GM21360 (cell line): Measurements from ENCODE around the gene PTGFRN.
"Not testable (repeated sequence)": the region's sequence is repeated elsewhere in the genome, so short reads cannot be mapped to it uniquely, and the experiment has no call there.

Source experiments
- ATAC-seq: cut with Tn5 transposase; IDR thresholded peaks from one replicate; pipeline ENCODE4 v1.9.1; 2021; ENCODE audit warnings: mild to moderate bottlenecking, moderate library complexity; ENCODE audit not compliant: unreplicated experiment

Gene PTGFRN

DNA sequence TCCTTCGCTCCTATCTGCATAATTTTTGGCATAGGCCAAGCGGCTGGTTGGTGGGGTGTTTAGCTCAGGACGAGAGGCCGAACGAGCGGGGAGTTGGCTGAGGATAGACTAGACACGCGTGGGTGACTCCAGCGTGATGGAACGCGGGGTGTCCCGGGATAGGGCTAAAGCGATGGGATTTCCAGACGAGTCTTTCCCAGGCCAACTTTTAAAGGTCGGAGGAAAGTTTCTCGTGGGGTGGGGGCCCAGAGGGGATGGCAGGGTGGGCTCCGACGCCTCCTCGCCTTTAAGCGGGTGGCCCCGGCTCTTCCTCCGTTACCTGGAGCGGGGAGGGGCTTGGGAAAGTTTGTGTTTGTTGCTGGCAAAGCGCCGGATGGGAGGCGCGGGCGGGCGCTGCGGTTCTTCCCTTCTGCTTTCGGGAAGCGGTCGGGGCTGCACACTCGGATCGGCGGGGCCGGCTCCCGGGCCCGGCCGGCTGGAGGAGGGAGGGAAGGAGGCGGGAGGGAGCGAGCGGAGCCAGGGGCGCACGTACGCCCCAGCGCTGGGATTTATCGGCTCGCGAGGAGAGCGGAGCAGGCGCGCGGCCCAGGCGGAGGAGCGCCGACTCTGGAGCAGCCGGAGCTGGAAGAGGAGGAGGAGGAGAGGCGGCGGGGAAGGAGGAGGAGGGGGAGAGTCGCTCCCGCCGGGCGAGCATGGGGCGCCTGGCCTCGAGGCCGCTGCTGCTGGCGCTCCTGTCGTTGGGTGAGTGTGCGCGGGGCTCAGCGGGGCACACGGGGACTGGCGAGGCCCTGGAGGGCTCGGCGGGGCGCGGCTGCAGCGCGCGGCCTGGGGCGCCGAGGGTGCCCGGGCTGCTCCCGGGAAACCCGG, at the start of gene PTGFRN:
Gene PTGFRN (plus strand): TSS at position 405 of the 867 bp plus-strand sequence. CDS start 288 bp downstream, at position 693.
- ATAC-seq: no peak

DNA sequence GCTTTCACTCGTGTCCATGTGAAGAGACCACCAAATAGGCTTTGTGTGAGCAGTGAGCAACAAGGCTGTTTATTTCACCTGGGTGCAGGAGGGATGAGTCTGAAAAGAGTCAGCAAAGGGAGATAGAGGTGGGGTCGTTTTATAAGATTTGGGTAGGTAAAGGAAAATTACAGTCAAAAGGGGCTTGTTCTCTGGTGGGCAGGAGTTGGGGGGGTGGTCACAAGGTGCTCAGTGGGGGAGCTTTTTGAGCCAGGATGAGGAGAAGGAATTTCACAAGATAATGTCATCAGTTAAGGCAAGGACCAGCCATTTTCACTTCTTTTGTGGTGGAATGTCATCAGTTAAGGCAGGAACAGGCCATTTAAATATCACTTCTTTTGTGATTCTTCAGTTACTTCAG, 49.5 kb upstream of the PTGFRN start:
- not testable (repeated sequence) for ATAC-seq

DNA sequence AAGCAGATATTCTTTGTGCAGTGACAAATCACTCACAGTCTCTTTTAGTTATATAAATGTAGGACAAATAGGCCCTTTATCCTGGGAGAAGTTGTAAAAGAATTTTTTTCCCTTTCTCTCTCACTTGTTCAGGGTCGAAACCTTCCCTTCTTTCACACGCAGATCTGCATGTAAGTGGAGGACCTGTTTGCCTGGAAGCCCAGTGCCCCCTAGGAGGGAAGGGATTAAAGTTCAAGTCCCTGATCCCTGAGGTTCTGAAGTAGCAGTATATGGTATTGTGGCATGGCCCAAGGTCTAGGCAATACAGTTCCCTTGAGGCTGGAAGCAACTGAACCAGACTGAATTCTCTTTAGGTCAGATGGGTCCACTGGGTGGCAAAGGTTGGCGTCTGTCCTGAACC, 48.6 kb upstream of the PTGFRN start:
- ATAC-seq: no peak

DNA sequence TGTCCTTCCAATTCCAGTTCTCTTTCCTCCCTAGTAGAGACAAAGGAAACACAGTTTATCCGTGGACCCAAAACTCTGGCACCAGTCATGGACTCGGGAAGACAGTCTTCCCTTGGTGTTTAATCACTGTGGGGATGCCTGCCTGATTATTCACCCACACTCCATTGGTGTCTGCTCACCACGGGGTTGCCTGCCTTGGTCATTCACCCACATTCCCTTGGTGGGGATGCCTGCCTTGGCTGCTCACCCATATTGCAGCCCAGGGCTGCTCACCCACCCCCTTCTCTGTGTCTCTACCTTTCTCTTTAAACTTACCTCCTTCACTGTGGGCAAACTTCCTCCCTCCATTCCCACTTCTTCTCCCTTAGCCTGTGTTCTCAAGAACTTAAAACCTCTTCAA, 46.7 kb upstream of the PTGFRN start:
- ATAC-seq: not testable (repeated sequence)

DNA sequence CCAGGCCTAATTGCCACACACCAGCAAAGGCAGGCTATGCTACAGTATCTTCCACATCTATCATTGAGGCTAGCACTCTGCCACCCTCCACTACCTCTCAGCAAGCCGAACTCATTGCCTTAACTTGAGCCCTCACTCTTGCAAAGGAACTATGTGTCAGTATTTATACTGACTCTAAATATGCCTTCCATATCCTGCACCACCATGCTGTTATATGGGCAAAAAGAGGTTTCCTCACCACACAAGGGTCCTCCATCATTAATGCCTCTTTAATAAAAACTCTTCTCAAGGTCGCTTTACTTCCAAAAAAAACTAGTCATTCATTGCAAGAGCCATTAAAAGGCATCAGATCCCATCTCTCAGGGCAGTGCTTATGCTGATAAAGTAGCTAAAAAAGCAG, 43.2 kb upstream of the PTGFRN start:
- not testable (repeated sequence) for ATAC-seq

DNA sequence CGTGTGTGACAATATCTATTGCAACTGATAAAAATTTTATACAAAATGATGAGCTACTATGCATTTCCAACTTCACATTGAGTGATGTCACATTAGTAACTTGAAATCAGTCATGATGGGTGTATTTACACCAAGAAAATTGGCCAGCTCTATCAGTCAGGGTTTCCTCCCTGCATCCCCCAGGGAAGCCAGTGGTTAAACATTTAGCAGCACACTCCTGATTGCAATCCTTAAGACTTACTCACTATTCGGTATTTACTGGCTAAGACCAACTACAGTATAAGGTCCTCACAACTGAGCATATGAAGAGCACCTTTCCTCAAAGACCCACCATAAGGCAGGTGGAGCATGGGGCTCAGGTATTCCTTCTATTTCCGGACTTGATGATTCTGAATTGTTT, 41.3 kb upstream of the PTGFRN start:
- ATAC-seq: no peak

DNA sequence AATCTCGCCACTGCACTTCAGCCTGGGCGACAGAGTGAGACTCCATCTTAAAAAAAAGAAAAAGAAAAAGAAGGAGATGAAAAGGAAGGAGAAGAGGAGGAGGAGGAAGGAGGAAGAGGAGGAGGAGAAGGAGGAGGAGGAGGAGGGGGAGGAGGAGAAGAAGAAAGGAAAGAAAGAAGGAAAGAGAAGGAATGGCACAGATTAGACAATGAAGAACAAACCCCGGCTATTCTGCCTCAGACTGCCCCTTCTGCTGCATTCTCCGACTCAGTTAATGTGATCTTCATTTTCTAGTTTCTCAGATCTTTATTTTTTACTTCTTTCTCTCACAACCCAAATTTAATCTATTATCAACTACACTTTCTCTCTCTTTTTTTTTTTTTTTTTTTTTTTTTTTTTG, 40.1 kb upstream of the PTGFRN start:
- no peak for ATAC-seq

DNA sequence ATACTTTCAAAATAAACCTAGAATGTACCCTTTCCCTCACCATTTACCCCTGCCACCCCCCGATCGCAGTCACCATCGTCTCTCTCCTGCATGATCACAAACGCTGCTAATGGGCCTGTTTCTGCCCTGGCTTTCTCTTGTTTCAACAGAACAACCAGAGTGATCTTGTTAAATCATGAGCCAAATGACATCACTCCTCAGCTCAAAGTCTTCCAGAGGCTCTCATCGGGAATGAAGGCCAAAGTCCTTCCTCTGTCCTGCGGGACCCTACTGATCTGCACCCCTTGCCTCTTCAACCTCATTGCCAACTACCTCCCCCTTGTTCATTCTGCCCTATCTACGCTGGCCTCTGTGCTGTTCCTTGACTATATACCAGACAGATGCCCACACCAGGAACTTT, 39.4 kb upstream of the PTGFRN start:
- ATAC-seq: no peak

DNA sequence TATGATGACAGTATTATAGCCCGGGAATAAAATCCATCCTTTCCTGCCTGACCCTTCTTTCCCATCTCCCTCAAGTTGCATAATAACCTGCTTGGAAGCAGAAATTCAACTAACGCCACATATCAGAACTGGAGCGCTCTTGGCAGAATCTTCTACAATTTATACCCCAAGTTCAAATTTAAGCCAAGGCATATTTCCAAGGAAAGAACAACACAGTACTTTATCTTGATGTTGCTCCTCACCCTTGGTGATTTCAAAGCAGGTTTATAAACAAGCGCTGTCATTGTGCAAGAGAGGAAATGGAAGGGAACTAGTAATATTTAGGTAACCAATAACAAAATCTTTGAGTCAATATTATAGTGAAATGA, 38.0 kb upstream of the PTGFRN start:
- ATAC-seq: no peak

DNA sequence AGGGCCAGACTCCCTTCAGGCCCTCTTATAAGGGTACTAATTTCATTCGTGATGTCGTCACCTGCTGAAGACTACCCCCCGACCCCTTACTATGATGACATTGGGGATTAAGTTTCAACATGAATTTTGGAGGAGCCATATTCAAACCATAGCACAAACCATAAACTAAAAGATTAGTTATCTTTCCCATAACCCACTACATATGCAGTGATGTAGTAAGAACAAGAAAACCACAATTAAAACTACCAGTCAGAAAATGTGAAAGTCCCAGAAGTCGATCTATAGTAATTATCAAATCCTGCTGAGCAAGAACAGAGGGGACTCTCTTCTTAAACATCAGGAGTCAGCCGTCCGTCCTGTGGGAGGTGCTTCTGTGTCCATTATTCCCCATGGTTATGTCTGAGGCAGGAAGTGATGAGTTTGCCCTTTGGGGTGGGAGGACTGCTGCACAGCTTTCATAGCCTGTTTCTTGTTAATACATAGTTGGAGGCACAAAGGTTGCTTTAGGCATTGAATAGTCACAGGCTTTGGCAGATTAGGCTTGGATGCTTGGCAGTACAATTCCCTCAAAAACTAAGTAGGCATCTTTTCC, 35.9 kb upstream of the PTGFRN start:
- ATAC-seq: no peak

DNA sequence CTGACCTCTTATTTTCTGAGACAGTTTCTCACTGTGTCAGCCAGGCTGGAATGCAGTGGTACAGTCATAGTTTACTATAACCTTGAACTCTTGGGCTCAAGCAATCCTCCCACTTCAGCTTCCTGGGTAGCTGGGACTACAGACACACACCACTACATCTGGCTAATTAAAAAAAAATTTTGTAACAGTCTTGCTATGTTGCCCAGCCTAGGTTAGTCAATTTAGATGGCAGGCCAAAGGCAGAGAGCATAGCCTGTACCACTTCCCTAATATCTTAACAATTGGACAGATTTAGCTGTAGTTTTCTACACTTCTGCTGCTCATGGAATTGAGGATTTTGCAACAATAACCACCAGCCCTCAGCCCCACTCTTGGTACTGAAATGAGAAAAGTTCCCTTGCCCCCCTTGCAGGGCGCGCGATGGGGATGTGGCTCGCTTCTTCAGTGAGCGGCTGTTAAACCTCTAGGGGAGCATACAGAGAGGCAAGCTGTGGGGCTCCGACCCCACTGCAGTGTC, 34.9 kb upstream of the PTGFRN start:
- ATAC-seq: no peak

DNA sequence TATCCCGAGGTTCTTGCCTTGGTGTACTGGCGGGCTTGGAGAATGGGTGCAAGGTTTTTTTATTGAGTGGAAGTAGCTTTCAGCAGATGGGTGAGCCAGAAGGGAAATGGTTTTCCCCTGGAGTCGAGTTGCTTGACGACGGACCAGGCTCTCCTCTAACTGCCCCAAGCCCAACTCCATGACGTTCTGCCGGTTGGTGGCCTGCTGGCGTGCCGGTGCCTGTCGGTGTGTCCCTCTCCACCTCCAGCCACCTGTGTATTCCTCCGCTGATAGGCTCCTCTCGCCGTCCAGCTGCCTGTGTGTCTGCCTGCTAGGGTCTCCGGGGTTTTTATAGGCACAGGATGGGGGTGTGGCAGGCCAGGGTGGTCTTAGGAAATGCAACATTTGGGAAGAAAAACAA, 34.3 kb upstream of the PTGFRN start:
- no peak for ATAC-seq

DNA sequence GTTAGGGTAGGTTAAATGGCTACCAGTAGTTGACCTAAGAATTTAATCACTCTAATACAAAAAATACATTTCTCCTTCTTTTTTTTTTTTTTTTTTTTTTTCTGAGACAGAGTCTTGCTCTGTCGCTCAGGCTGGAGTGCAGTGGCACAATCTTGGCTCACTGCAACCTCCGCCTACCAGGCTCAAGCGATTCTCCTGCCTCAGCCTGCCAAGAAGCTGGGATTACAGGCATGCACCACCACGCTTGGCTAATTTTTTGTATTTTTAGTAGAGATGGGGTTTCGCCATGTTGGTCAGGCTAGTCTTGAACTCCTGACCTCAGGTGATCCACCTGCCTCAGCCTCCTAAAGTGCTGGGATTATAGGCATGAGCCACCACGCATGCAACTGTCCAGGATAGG, 33.8 kb upstream of the PTGFRN start:
- ATAC-seq: not testable (repeated sequence)

DNA sequence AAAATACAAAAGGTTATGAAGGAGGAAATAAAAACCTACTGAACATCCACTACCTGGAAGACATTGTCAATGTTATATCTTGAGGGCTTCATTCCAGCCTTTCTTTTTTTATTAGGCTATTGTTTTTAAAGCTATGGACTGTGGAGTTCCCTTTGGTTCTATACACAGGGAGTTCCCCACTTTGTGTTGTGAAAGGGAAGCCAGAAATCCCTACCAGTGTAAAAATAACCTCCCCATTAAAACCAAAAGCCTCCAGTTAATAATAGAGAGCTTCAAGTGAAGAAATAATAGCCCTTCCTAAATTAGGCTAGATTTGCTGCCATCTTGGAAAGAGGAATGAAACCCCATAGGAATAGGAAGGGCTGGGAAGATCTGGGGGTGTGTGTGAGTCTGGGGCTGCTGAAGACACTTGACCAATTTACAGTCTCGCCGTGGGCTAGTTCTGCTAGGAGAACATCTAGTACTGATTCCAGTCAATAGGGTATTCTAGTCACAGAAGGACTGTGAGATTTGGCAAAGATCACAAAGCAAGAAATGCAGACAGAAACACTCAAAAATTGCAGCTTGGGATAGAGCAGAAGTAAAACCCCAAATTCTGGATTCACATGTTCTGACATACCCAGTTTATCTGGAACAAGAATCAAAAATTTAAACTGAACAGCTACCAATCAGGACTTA, 32.4 kb upstream of the PTGFRN start:
- ATAC-seq: no peak

DNA sequence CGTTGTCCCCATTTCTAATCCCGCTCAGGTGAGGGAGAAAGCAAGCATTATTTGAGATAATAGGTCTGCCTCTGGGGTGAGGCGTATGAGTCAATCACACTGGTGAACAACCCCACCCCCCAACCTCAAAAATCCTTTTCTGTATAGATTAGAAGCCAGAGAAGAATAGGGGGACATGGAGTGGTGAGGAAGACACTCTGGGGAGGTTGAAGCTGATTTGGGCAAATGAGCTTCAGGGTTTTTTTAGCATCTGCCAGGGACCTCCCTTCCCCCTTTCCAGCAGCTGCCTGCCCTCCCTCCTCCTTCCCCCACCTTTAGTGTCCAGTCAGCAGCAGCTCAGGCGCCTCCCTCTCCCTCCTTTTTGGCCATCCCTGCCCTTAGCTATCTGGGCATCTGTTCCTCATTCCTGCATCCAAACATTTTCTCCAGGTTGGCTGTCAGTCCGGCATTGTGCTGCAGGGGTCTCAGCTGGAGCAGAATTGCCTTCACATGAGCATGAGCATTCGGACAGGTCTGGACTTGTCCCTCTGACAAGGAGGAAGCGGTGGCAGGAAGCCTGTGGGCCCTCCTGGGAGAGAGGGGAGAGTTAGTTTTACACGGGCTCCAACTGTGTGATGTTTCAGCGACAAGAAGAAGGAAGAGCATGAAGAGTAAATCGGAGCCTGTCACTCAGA, 30.8 kb upstream of the PTGFRN start:
- ATAC-seq: no peak

DNA sequence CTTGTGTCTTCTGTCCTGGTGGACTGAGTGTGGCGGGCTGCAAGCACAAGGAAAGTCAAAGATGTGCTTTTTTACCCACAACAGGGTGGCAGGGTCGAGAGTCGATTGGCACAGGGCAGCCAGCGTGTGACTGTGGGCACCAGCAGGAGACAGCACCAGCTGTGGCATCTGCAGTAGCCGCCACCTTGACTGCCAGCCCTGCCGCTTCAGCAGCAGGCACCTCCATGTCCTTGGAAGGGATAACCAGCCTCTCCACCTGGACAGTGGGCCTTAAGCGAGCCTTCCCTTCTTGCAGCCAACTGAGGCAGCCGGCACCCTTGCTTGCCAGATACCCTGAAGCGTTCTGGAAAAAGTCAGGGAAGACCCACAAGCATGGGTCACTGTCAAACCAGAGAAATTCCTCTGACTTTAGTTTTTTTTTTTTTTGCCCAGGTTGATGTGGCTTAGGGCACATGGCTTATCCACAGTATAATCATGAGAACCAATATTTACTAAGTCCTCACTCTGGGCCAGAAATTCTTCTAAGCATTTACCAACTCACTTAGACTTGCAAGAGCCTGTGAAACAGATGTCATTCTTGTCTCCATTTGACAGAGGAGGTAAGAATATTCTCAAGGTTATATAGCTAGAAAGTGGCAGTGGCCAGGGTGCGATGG, 30.1 kb upstream of the PTGFRN start:
- no peak for ATAC-seq

DNA sequence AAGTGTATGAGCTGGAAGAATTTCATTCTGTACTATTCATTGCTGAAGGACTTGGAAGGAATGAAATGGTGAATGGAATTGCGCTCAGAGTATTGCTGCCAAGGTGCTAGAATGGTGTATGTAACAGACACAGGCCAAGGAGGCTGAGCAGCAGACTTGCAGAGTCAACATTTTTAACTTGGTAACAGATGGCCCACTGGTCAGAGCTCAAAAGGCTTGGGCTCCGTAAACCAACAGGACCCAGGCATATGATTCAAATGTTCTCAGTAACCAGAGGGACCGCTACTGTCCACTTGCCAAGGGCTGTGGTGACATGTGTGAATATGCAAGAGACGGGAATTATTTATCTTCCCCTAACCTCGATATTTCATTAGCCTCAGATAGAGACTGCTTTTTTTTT, 28.8 kb upstream of the PTGFRN start:
- ATAC-seq: no peak

DNA sequence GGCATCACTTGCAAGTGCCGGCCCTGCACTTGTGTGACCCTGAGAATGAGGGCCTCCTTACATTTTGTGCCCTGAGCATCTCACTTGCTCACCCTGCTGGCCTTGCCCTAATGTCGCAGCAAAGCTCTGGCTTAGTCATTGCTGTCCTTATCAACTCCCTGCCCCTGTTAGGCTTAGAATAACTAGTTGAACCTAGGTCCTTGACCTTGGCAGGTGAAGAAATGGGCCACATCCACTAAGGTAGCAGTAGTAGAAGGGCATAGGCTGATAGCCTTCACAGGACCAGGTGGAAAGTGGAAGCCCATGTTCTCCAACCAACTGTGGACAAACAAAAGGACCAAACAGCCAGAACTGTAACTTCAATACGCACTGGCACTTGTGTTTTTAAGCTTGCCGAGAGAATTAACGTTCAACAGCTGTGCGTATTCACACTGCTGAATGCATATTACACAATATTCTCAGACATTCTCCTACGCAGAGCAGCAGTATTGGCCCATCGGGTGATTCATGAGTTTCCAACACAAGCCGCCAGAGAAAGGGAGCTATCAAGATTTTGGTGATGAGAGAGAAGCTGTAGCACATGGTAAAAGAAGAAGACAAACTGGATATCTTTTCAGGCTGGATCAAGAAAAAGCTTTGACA, 27.7 kb upstream of the PTGFRN start:
- no peak for ATAC-seq

DNA sequence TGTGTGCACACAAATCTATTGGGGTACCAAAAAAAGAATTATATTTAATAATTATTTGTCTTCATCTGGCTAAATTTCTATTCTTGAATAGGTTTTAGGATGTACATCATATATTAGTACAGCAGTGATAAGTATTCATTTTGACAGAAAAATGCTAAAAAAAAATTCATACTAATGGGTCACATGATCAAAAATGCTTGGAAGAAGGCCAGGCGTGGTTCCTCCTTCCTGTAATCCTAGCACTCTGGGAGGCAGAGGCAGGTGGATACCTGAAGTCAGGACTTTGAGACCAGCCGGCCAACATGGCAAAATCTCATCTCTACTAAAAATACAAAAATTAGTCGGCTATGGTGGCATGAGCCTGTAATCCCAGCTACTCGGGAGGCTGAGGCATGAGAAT, 26.9 kb upstream of the PTGFRN start:
- no peak for ATAC-seq

DNA sequence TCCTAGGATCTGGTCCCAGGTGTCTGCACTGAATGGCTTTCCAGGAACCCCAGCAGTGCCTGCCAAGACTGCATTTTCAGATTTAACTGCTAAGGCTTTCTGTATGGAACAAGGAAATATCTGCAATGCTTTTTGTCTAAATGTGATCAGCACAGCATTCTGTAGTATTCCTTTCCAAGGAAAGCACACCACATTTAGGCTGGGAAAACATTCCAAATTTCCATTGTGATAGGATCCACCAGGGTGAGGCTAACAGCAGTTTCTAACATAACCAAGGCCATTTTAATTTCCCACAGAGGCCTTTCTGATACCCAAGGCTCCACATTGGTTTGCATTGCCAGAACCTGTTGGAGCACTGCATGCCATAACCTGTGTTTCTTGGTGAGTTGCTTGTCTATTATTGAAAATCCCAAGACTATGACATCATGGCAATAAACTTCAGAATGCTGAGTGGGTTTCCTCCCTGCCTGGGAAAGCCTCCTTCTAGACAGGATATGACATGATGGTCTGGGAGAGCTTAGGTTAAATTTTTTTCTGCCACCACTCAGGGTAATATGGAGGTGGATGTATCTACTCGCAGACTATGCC, 23.3 kb upstream of the PTGFRN start:
- no peak for ATAC-seq
